SIG-M5 treated with dmso at 0.1 percent for 504 hours (cell line): ENCODE results near the gene PLA2G4E.
A peak's percentile ranks its signal among the peaks of the same experiment; 100 is the strongest.

Source experiments
- DNase-seq: peaks from one replicate; lab custom pipeline; 2025; ENCODE audit not compliant: unreplicated experiment; lab: John Stamatoyannopoulos, UW

The PLA2G4E gene

GRCh38 chr15:42020713-42021273, at the start of gene PLA2G4E:
TSS of gene PLA2G4E (minus strand) at chr15:42021042. CDS start at chr15:42021030, 12 bp downstream.
- DNase-seq = no peak

GRCh38 chr15:42070279-42070975, 49.6 kb upstream of the PLA2G4E start:
- DNase-seq = no peak

GRCh38 chr15:42069496-42070278, 48.8 kb upstream of the PLA2G4E start:
- no peak for DNase-seq

GRCh38 chr15:42069025-42069424, 48.2 kb upstream of the PLA2G4E start:
- no peak for DNase-seq

GRCh38 chr15:42068601-42069000, 47.8 kb upstream of the PLA2G4E start:
- DNase-seq = no peak

GRCh38 chr15:42066764-42067415, 46.0 kb upstream of the PLA2G4E start:
- no peak for DNase-seq

GRCh38 chr15:42065468-42065867, 44.6 kb upstream of the PLA2G4E start:
- DNase-seq = no peak

GRCh38 chr15:42065033-42065432, 44.2 kb upstream of the PLA2G4E start:
- no peak for DNase-seq

GRCh38 chr15:42064271-42064670, 43.4 kb upstream of the PLA2G4E start:
- no peak for DNase-seq

- no peak for DNase-seq
Observed at GRCh38 chr15:42063122-42063848, 42.4 kb upstream of the PLA2G4E start.

GRCh38 chr15:42062284-42062806, 41.5 kb upstream of the PLA2G4E start:
- no peak for DNase-seq

- DNase-seq = no peak
Observed at GRCh38 chr15:42060797-42061196, 40.0 kb upstream of the PLA2G4E start.

GRCh38 chr15:42060477-42060763, 39.6 kb upstream of the PLA2G4E start:
- no peak for DNase-seq

GRCh38 chr15:42059661-42060476, 39.0 kb upstream of the PLA2G4E start:
- DNase-seq = peak; percentile 32

GRCh38 chr15:42058791-42059190, 37.9 kb upstream of the PLA2G4E start:
- no peak for DNase-seq

- no peak for DNase-seq
Observed at GRCh38 chr15:42057799-42058646, 37.2 kb upstream of the PLA2G4E start.

- DNase-seq = peak; percentile 76
Observed at GRCh38 chr15:42056934-42057798, 36.3 kb upstream of the PLA2G4E start.

- DNase-seq = no peak
Observed at GRCh38 chr15:42053914-42054313, 33.1 kb upstream of the PLA2G4E start.
